Mesenchymal stem cell (in vitro differentiated cells and primary cell): ENCODE results near the gene SCN4A.

Source experiments
- DNase-seq: peaks from one replicate; pipeline ENCODE4 v3.0.0-alpha.2; 2013
- H2AFZ ChIP-seq: one replicate; pipeline ENCODE4 v1.6.1; 2013; ENCODE audit warnings: low read depth, mild to moderate bottlenecking, control low read depth, inconsistent platforms, low read length, moderate library complexity
- H2AK5ac ChIP-seq: 2 replicates; pipeline ENCODE4 v1.6.1; 2013; ENCODE audit warnings: low read length, moderate library complexity, mild to moderate bottlenecking, inconsistent platforms; ENCODE audit not compliant: severe bottlenecking
- H2BK120ac ChIP-seq: one replicate; pipeline ENCODE4 v1.6.1; 2013; ENCODE audit warnings: low read depth, mild to moderate bottlenecking, inconsistent platforms, low read length, moderate library complexity
- H2BK12ac ChIP-seq, 2 experiments: one replicate each; pipeline ENCODE4 v1.6.1; 2013; ENCODE audit warnings: inconsistent platforms in 2 of 2, low read length in 2 of 2, mild to moderate bottlenecking in 2 of 2, moderate library complexity in 2 of 2, control low read depth in 1 of 2
- H2BK15ac ChIP-seq: one replicate; pipeline ENCODE4 v1.6.1; 2013; ENCODE audit warnings: mild to moderate bottlenecking, low read depth, inconsistent platforms; ENCODE audit not compliant: poor library complexity, severe bottlenecking
- H2BK5ac ChIP-seq: 2 replicates; pipeline ENCODE4 v1.6.1; 2013; ENCODE audit warnings: low read depth, mild to moderate bottlenecking, low read length, control low read depth, inconsistent platforms; ENCODE audit not compliant: poor library complexity, severe bottlenecking
- H3K14ac ChIP-seq, 2 experiments: one replicate each; pipeline ENCODE4 v1.6.1; 2013; ENCODE audit warnings: inconsistent platforms in 2 of 2, low read length in 2 of 2, control low read depth in 1 of 2, mild to moderate bottlenecking in 1 of 2, moderate library complexity in 1 of 2
- H3K18ac ChIP-seq, 2 experiments: one replicate each; pipeline ENCODE4 v1.6.1; 2013; ENCODE audit warnings: inconsistent platforms in 2 of 2, low read length in 2 of 2, control low read depth in 1 of 2, low read depth in 1 of 2, mild to moderate bottlenecking in 1 of 2
- H3K23ac ChIP-seq, 2 experiments: one replicate each; pipeline ENCODE4 v1.6.1; 2013; ENCODE audit warnings: inconsistent platforms in 2 of 2, low read length in 2 of 2, mild to moderate bottlenecking in 2 of 2, moderate library complexity in 2 of 2, control low read depth in 1 of 2
- H3K27ac ChIP-seq: 2 replicates; pipeline ENCODE4 v1.5.1; 2013; ENCODE audit warnings: mild to moderate bottlenecking, moderate library complexity, low read length, control low read depth, inconsistent platforms; ENCODE audit not compliant: poor library complexity, severe bottlenecking
- H3K27me3 ChIP-seq, 2 experiments: 2 replicates each; pipeline versions ENCODE4 v1.6.1 to v1.7.0; 2013; ENCODE audit warnings: low read length in 2 of 2, mild to moderate bottlenecking in 2 of 2, moderate library complexity in 2 of 2, control low read depth in 1 of 2, inconsistent platforms in 1 of 2; ENCODE audit not compliant: control insufficient read depth in 1 of 2, insufficient read depth in 1 of 2
- H3K36me3 ChIP-seq, 2 experiments: 2 replicates each; pipeline versions ENCODE4 v1.6.1 to v1.7.0; 2013; ENCODE audit warnings: low read length in 2 of 2, control low read depth in 1 of 2, inconsistent platforms in 1 of 2, low read depth in 1 of 2, mild to moderate bottlenecking in 1 of 2; ENCODE audit not compliant: insufficient read depth in 2 of 2, control insufficient read depth in 1 of 2
- H3K4ac ChIP-seq, 2 experiments: one replicate each; pipeline ENCODE4 v1.6.1; 2013; ENCODE audit warnings: inconsistent platforms in 2 of 2, low read length in 2 of 2, mild to moderate bottlenecking in 2 of 2, moderate library complexity in 2 of 2, control low read depth in 1 of 2, low read depth in 1 of 2
- H3K4me1 ChIP-seq: 2 replicates; pipeline ENCODE4 v1.6.1; 2013; ENCODE audit warnings: low read depth, low read length, control low read depth; ENCODE audit not compliant: control insufficient read depth, insufficient read depth
- H3K4me2 ChIP-seq: 2 replicates; pipeline ENCODE4 v1.6.1; 2013; ENCODE audit warnings: low read length, mild to moderate bottlenecking, inconsistent platforms; ENCODE audit not compliant: poor library complexity, severe bottlenecking
- H3K4me3 ChIP-seq, 2 experiments: 2 replicates each; pipeline versions ENCODE4 v1.5.1 to v1.7.0; 2013; ENCODE audit warnings: low read length in 2 of 2, mild to moderate bottlenecking in 2 of 2, control low read depth in 1 of 2, low read depth in 1 of 2; ENCODE audit not compliant: insufficient read depth in 1 of 2
- H3K79me1 ChIP-seq: replicated peaks from 2 replicates; pipeline ENCODE4 v1.6.1; 2013; ENCODE audit warnings: mild to moderate bottlenecking, control low read depth, low read length, inconsistent platforms; ENCODE audit not compliant: poor library complexity, severe bottlenecking
- H3K9ac ChIP-seq: 2 replicates; pipeline ENCODE4 v1.7.0; 2013; ENCODE audit warnings: mild to moderate bottlenecking, low read length, moderate library complexity
- H3K9me3 ChIP-seq: 2 replicates; pipeline ENCODE4 v1.7.0; 2013; ENCODE audit warnings: mild to moderate bottlenecking, low read length; ENCODE audit not compliant: control insufficient read depth
- H4K8ac ChIP-seq: one replicate; pipeline ENCODE4 v1.6.1; 2013; ENCODE audit warnings: inconsistent platforms, mild to moderate bottlenecking, low read length, moderate library complexity
- H4K91ac ChIP-seq: one replicate; pipeline ENCODE4 v1.6.1; 2013; ENCODE audit warnings: mild to moderate bottlenecking, low read length, inconsistent platforms
- WGBS: methylation state at CpG from one replicate; pipeline ENCODE4 v1.1.7; 2013; ENCODE audit warnings: mixed read lengths; 5-methylcytosine and 5-hydroxymethylcytosine counted together

Gene SCN4A

DNA sequence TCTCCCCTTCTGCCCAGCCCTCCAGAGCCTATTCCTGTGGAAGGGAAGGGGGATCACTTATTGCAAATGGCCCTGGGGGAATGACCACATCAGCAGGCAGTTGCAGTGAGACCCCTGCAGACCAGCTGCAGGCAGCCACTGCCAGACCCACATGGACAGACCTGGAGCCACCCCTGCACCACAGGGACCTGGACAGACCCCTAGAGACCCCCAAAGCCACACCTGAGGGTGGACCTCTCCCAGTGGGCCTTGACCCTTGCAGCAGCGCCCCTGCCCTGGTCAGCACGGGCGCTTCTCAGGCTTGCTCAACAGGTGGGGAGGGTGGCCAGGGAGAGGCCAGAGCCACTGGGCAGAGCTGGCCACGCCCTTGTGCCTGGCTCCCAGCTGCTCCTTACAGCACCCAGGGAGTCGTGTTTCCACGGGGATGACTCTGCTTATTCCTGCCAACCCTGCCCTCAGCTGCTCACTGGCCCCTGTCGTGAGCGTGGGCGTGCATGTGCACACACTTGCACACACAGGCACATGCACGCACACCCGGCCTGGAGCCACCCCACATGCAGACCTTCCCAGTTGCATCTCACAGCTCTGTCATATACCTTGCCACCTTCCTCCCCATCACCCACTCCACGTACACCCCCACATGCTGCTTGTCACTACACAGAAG lies 1.3 kb upstream of the SCN4A start:
- peaks cover 7 to 23% of the 10 kb centered on the region in 2 experiments for H3K27me3 ChIP-seq
- no peak for DNase-seq
- H3K79me1 ChIP-seq = no peaks in the 10 kb centered on the region
- peaks cover 17% of the 10 kb centered on the region for H3K4me1 ChIP-seq
- H3K9ac ChIP-seq = peak overlapping the region; percentile 29
- no peak overlapping the region for H3K23ac ChIP-seq
- no peak overlapping the region for H4K8ac ChIP-seq
- H3K14ac ChIP-seq = peak overlapping the region in 1 of 2 experiments; percentile 50
- H2AFZ ChIP-seq = no peak overlapping the region
- H3K9me3 ChIP-seq = no peaks in the 10 kb centered on the region
- H3K18ac ChIP-seq = no peak overlapping the region
- H2BK120ac ChIP-seq = no peak overlapping the region
- 85% methylated on average over 12 of the region's 12 CpGs for WGBS
- H3K4ac ChIP-seq = no peak overlapping the region
- no peak overlapping the region for H2BK12ac ChIP-seq
- no peak overlapping the region for H3K27ac ChIP-seq
- no peak overlapping the region for H2BK15ac ChIP-seq
- H3K4me2 ChIP-seq = no peak overlapping the region
- no peaks in the 10 kb centered on the region for H3K36me3 ChIP-seq
- H2BK5ac ChIP-seq = no peak overlapping the region
- H3K4me3 ChIP-seq = no peak overlapping the region
- no peak overlapping the region for H4K91ac ChIP-seq
- H2AK5ac ChIP-seq = no peak overlapping the region

DNA sequence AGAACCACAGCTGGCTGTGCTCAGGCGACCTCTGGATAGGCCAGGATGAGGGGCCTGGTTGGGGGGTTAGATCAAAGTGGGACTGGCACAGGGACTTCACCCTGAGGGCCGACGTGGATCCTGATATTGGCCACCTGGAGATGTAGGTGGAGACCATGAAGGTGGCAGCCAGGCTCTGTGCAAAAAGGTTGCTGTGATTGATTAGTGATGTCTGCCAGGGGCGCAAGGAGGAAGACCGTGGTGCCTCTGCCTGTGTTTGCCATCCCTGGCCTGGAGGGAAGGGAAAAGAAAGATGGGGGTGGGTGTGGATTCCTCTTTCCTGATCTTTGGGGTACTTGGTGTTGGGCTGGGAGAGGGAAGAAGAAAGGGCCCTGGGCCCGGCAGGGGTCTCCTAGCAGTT lies 529 bp upstream of the SCN4A start:
- H4K91ac ChIP-seq = no peak overlapping the region
- DNase-seq = no peak
- no peak overlapping the region for H3K18ac ChIP-seq
- H3K9me3 ChIP-seq = no peaks in the 10 kb centered on the region
- H2AK5ac ChIP-seq = no peak overlapping the region
- H3K27me3 ChIP-seq = peaks cover 7 to 30% of the 10 kb centered on the region in 2 experiments
- H2BK15ac ChIP-seq = peak overlapping the region; percentile 14
- no peak overlapping the region for H3K9ac ChIP-seq
- H2BK120ac ChIP-seq = no peak overlapping the region
- H3K36me3 ChIP-seq = no peaks in the 10 kb centered on the region
- no peak overlapping the region for H2BK12ac ChIP-seq
- no peak overlapping the region for H3K23ac ChIP-seq
- no peak overlapping the region for H3K4ac ChIP-seq
- H2BK5ac ChIP-seq = no peak overlapping the region
- peaks cover 17% of the 10 kb centered on the region for H3K4me1 ChIP-seq
- H3K27ac ChIP-seq = no peak overlapping the region
- WGBS = 95% methylated on average over 6 of the region's 6 CpGs
- no peak overlapping the region for H3K14ac ChIP-seq
- no peak overlapping the region for H3K4me3 ChIP-seq
- H3K79me1 ChIP-seq = no peaks in the 10 kb centered on the region
- no peak overlapping the region for H3K4me2 ChIP-seq
- no peak overlapping the region for H4K8ac ChIP-seq
- no peak overlapping the region for H2AFZ ChIP-seq

DNA sequence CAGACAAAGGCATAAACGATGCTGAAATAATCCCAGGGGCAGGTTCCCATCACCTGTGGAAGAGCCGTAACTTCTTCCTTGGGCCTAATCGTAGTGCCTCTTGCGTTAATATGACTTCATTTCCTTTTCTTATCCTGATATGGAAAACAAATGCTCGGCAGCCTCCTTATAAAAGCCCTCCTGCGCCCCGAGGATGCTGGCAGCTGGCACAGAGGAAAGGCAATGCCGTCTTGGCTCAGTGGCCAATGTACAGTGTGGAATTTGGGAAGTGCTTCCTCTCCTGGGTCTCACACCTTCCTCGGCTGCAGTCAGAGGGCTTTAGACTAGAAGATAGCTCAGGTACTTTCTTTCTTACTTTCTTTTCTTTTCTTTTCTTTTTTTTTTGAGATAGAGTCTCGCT lies 3.4 kb downstream of the SCN4A start:
- Histone ChIP-seq H3K4me1 (peaks cover 8% of the 10 kb centered on the region), H2AFZ (no peak overlapping the region), H4K8ac (no peak overlapping the region), H3K4me2 (no peak overlapping the region), H4K91ac (no peak overlapping the region), H3K18ac (no peak overlapping the region), H3K14ac (no peak overlapping the region), H3K36me3 (no peaks in the 10 kb centered on the region), H3K4me3 (no peak overlapping the region), H2BK120ac (no peak overlapping the region), H3K9me3 (no peaks in the 10 kb centered on the region), H2AK5ac (no peak overlapping the region), H3K27ac (no peak overlapping the region), H3K23ac (no peak overlapping the region), H3K79me1 (no peaks in the 10 kb centered on the region), H3K27me3 (peaks cover 6 to 23% of the 10 kb centered on the region in 2 experiments), H2BK5ac (no peak overlapping the region), H3K9ac (no peak overlapping the region), H3K4ac (no peak overlapping the region), H2BK15ac (no peak overlapping the region), H2BK12ac (no peak overlapping the region)
- DNase-seq = no peak
- WGBS = 89% methylated on average over 10 of the region's 10 CpGs

DNA sequence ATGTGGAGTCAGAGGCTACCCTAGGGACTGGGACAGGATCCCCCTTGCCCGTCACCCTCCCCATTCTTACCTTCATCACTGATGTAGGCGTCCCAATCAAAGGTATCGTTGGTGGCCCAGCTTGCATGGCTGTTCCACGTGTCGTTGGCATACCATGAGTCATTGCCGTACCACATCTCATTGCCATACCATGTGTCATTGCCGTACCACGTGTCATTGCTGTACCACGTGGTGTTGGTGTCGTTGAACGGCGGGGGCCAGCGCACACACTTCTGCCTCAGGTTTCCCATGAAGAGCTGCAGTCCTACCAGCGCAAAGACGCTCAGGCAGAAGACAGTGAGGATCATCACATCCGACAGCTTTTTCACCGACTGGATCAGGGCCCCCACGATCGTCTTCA lies 4.8 kb downstream of the SCN4A start:
- Histone ChIP-seq H3K36me3 (no peaks in the 10 kb centered on the region), H2BK15ac (no peak overlapping the region), H3K18ac (no peak overlapping the region), H4K91ac (no peak overlapping the region), H3K14ac (no peak overlapping the region), H4K8ac (no peak overlapping the region), H3K79me1 (no peaks in the 10 kb centered on the region), H3K4me3 (peak overlapping the region in 1 of 2 experiments; percentile 1), H2AK5ac (no peak overlapping the region), H2AFZ (no peak overlapping the region), H3K4me2 (no peak overlapping the region), H3K4me1 (no peaks in the 10 kb centered on the region), H3K9me3 (no peaks in the 10 kb centered on the region), H2BK120ac (no peak overlapping the region), H2BK5ac (no peak overlapping the region), H3K27ac (no peak overlapping the region), H3K9ac (no peak overlapping the region), H3K27me3 (peaks cover 11 to 23% of the 10 kb centered on the region in 2 experiments), H3K23ac (no peak overlapping the region), H3K4ac (no peak overlapping the region), H2BK12ac (no peak overlapping the region)
- DNase-seq = no peak
- 85% methylated on average over 19 of the region's 19 CpGs for whole genome bisulfite sequencing
